Activated CD8-positive, alpha-beta memory T cell treated with anti-CD3 and anti-CD28 coated beads, Interleukin-2, amount 50 U/mL, for 24 hours (primary cell): ENCODE results near the gene CRIP1.

Experiments used
- DNase-seq: peaks from one replicate; pipeline ENCODE4 v3.0.0-alpha.2; 2020; ENCODE audit errors: extremely low read depth

The CRIP1 gene, protein sequence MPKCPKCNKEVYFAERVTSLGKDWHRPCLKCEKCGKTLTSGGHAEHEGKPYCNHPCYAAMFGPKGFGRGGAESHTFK

DNA sequence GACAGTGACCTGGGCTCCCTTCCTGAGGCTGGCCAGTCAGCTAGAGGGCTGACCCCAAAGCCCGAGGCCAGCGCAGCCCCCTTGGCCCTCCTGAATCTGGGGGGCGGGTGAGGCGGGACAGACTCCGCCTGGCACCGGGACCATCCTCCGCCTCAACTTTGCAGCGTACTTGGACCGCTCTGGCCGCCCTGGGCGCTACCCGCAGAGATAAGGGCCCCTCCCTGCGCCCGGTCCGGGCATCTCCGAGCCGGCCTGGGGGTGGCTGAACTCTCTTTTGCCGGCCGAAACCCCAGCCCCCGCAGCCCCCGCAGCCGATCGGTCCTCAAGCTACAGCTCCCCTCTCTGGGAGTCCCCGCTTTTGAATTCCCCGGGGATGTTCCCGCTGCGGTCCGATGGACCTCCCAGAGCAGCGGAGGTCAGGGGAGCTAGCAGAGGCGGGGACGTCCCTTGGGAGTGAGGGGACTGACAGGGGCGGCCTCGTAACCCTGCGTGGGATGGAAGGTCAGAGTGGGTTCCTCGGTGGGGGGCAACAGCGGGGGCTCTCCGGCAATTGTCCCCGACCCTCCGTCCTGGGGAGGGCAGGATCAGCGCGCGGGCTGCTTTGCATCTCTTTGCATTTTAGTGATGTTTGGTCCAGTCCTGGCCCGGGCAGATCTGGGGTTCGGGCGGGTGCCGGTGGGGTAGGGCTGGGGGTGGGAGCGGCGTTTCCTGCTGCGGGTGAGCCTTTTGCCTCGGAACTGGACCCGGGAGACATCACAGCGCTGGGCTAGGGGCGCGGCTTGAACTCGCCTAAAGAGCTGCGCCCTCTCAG lies at the start of gene CRIP1:
Gene CRIP1 (plus strand): TSS at position 724 of the 811 bp plus-strand sequence. CDS start 374 bp downstream, outside the sequence.
- no peak for DNase-seq

DNA sequence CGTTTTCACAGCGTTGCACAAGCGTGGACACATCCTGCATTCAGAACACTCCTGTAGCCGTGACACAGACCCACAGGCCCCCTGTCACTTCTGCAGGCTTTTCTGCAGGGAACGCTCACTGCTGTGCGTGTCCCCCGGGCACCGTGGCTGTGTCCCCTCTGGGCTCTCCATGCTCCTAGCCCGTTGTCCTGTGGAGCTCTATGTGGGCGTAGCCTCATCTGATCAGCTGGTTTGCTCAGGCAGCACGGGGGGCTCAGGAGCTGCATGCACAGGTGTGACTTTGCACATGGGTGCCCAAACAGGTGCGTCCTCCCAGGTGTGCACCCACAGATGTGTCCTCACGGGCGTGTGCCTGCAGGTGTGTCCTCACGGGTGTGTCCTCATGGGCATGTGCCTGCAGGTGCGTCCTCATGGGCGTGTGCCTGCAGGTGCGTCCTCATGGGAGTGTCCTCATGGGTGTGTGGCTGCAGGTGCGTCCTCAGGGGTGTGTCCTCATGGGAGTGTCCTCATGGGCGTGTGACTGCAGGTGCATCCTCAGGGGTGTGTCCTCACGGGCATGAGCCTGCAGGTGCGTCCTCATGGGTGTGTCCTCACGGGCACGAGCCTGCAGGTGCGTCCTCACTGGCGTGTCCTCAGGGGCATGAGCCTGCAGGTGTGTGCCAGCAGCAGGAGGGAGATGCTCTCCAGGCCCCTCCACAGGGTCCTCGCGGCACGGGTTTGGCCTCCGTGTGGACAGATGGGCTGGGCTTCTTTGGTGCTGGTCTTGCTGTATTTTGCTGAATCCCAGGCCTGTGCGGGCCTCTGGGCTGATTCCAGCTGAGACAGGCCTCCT lies 49.6 kb upstream of the CRIP1 start:
- no peak for DNase-seq

DNA sequence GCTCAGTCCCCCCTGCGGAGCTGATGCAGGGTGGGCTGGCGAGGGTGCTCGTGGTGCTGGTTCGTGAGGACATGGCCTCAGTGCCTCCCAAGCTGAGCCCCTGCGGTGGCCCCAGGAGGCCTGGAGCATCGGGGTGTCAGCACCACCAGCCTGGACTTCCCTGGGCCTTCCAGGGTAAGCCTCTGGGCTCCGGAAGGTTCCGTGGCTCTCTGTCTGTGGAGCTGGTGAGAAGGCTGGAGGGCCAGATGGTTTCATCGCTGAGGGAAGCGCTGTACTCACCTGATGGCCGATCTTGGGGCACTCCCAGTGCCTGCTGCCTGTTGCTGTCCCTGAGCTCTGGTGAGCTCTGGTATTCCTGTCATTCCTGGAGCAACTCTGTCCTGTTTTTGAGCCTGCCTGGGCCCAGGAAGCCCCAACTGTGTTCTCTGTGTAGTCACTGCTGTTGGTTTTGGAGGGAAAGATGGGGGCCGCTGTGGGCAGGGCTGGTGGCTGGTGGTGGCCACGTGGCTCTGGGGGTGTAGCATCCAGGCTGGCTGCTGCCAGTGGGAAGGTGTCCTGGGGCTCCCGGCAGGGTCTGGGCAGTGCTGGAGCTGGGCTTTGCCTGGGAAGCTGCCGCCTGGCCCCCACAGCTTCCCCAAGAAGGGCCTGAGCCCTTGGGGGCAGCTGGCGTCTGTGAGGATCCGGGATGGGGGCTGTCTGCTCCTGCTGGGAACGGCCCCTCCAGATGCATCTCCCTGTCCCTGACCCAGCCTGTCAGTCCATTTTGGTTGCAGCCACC lies 48.8 kb upstream of the CRIP1 start:
- no peak for DNase-seq

DNA sequence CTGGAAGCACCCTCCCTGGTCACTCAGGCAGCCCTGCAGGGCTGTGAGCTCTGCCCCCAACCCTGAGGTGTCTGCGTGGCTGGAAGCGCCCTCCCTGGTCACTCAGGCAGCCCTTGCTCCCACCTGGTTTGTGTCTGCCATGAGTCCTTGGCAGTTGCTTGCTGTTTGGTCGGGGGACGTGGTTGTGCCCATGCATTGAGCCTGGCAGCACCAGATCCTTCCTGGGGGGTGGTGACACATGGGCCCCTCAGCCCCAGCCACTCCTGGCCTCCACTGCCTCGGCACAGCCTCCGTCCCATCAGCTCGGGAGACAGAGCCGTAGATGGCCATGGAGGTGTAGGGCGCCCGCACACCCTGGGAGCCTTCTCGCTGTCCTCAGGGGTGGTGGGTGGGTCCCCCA lies 47.5 kb upstream of the CRIP1 start:
- DNase-seq = no peak

DNA sequence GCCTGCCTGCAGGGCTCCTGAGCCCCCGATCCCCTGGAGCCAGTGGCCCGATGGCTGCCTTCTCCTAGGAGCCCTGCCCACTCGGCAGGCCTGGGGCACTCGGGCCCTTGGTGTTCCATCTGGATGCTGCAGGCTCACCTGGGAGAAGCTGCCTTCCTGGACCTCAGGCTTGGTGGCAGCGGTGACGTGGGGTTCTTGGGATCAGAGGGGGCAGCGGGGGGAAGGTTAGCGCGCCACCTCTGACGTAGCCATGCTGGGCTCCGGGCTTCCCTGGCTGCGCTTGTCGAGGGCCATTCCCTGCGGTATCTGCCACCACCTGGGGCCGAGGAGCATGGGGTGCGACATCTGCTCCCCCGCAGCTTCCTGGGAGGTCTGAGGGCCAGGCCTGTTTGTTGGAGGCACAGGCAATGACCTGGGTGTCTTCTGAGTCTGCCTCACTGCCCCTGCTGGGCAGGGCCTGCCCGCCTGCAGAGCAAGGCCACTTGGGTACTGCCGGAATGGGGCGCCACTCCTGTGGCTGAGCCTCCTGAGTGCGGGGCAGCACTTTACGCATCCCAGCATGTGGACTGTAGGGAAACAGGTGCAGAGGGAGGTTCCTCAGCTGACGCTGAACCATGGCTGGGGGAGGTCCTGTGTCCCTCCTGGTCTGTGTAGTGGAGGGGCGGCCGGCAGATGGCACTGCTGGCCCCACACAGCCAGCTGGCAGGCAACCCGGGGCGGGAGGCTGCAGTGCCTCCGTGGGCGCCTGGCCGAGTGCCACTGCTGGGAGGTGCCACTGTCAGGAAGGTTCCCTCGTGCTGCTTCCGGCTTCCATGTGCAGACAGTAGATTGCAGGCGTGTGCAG lies 46.8 kb upstream of the CRIP1 start:
- DNase-seq = no peak

DNA sequence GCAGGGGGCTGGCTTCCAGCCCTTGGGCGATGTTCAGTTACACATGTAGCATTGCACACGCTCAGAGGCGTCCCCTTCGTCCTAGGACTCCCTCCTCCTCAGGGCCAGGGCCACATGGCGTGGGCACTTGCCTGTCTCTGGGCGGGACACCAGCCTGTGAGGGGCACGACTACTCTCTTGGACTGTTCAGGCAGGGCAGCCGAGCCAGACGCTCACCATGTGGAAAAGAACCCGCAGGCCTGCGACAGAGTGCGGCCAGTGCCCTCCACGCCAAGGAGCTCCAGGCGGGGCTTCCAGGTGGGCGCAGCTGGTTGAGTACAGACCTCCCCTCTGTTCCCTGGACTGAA lies 46.2 kb upstream of the CRIP1 start:
- no peak for DNase-seq

DNA sequence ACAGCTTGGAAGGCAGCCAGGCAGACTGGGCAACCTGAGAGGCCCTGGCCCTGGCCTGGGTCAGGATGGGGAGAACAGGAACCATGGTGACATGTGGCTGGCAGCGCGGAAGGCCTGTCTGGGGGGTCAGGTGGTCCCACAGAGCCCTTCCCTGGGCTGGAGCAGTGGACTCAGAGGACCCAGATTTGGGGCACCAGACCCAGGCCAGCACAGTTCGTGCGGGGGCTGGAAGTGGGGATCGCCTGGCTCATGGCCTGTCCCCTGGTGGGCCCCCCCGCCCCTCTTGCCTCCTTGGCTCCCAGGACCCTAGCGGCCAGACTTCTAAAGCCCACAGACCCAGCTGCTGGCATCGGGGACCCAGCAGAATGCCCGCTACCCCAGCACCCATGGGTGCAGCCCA lies 45.7 kb upstream of the CRIP1 start:
- no peak for DNase-seq

DNA sequence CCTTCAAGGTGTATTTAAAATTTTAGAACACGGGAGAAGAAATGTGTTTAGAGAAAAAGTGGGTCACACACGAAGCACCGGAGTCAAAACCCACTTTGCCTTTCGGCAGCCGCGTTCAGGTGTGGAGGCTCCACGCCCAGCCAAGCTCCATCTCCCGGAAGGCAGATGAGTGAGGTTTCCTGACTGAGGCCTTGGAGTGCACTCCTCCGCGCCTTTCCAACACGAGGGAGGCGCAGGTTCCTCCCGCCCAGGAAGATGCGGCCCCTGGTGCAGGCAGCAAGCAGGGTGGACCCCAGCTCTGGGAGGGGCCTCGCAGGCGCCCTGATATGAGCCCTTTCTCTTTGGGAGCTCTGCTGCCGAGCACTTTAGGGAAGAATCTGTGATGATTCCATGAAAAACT lies 44.6 kb upstream of the CRIP1 start:
- no peak for DNase-seq

DNA sequence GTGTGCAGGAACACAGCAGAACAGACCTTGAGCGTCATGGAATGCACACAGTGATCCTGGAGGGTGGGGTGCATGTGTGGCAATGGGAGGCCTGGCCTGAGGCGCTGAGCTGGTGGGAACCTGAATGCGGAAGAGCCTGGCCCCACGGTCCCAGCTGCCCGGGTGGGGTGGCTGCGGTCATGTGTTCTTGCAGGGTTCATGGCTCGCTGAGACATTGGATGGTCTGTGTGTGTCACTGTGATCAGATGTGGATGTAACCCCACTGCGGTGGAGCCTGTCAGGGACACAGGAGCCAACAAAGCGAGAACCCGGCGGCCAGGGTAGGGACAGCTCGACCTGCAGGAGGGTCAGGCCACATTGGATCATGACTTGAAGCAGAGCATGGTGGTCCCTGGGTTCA lies 43.9 kb upstream of the CRIP1 start:
- DNase-seq = no peak

DNA sequence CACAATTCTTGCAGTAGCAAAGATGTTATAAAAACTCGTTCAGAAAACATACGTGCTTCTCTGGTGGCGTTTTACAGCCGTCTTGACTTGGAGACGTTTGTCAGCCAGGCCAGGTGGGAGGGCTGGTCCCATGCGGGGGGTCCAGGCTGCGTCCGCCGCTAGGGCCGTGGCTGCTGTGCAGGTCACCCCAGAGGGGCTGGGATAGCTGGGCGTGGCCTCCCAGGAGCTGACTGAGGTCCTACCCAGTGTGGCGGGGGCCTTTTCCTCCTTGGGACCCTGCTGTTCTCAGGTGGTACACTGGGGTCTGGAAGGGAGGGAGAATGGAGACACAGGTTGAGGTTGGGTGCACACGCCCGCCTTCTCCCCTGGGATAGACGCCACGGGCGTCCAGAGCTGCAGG lies 41.8 kb upstream of the CRIP1 start:
- DNase-seq = no peak

DNA sequence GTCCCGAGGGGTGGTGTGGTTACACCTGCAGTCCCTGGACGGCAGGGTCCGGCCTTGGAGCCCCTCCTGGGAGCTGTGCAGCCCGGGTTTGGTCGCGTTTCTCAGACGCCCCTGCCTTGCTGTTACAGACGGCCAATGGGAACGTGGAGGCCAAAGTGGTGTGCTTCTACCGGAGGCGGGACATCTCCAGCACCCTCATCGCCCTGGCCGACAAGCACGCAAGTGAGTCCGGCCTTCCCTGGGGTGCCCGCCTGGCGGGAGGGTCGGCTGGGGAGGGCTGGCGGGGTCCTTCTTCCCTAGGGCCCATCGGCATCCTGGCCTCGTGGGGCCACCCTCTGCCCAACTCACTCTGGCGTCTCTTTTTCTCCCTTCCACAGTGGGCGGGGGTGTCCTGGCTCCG lies 41.4 kb upstream of the CRIP1 start:
- DNase-seq = no peak

DNA sequence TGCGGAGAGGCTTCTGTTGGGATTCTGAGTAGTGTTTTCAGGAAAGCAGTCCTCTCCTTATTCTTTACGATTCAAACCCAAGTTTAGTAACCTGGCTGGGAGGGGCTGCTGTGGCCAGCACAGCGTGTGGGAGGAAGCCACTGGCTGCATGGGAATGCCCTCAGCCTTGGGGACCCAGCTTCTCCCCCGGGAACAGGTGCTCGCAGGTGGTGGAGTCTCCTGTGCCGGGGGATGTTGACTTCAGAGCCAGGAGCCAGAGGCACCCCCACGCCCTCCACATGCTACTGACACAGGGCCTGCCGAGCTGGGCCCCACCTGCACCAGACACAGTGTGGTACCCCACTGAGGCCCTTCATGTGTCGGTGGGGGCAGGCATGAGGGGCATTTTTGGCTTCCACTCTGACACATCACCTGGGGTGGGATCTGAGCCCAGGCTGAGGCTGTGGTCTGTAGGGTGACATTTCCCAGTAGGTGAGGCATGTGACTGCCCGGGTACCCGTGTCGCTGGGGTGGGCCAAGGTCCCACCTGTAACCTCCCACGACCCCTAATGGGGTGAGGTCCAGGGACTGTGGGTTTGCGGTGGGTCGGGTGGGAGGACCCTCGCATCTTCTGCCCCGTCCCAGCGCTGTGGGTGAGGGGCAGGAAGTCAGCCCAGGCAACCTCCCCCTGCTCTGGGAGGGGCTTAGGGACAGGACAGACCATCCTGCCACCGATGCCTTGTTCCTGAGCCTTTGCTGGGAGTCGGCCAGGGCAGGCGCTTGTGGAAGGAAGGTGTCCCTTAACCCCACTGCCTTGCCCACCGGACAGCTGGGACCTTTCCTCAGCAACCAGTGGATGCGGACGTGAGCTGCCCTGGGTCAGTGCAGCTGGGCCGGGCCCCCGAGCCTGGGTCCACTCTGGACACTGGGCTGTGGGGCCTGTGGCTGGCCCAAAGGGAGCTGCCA lies 40.5 kb upstream of the CRIP1 start:
- DNase-seq = no peak

DNA sequence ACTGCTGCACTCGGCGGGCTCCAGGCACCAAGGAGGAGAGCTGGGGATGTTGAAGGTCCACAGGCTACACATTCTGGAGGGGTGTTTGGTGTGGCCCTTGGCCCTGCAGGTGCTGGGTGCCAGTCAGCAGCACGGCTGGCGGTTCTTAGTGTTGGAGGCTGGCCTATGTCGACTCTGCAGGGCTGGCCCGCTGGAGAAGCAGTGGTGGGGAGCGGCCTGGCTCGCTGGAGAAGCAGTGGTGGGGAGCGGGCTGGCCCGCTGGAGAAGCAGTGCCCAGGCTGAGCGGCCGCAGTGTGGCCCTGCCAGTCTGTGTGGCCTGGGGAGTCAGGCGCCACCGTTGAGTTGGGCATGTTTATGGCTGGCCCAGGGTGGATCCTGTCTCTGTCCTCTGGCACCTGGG lies 39.7 kb upstream of the CRIP1 start:
- no peak for DNase-seq

DNA sequence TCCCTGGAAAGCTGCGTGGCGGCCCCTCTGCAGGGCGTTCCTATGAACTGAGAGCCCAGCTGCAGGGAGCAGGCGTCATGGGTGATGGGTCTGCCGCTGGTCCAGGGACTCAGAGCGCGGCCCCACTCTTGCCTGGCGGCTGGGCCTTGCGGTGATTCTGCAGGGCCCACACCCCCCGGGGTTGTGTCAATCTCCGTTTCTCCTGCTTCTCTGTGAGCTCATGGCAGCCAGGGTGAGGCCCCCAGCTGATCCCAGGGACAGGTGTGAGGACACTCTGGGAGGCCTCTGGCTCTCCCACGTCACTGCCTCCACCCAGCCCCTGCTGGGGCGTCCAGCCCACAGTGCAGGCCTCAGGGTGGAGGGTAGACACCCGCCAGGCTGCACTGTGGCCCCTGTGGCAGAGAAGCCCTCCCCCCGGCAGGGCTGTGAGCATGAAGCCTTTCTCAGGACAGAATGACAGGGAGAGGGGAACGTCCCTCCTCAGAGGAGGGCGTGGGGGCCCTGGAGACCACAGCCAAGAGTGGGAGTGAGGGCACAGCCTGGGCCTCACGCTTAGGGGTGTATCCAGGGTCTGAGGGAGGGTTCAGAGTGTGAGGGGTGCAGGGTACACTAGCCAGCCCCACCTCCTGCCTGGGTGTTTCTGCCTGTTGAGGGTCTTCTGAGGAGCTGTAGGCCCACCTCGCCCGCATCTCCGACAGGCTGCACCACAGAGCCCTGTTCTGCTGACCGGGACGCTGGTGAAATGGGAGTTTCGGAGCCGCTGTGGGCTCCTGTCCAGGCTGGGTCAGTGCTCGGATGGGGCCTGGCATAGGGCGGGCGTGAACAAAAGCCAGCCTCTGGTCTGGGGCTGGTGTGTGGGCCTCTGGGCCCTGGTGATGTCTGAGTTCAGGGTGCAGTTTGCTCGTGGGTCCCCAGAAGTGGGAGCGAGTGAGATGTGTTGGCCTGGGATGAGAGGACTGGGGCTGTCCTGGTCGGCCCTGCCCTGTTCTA lies 38.7 kb upstream of the CRIP1 start:
- no peak for DNase-seq

DNA sequence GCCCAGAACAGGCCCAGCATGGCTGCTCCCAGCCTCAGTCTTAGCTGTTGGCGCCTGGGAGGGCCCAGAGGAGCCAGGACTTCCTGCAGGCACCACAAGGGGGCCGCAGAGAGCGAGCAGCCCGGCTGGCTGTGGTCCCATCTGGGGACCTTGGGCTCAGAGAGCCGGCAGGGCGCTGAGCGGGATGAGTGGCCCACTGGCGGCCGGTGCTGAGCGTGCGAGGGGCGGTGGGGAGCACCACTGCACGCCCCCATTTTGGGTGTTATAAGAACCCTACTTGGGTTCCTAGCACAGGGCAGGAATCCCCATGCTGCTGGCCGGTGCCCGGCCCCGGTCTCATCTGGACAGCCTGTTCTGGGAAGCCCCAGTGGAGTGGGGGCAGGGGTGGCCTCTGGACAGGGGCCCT lies 38.0 kb upstream of the CRIP1 start:
- peak; percentile 4 for DNase-seq

DNA sequence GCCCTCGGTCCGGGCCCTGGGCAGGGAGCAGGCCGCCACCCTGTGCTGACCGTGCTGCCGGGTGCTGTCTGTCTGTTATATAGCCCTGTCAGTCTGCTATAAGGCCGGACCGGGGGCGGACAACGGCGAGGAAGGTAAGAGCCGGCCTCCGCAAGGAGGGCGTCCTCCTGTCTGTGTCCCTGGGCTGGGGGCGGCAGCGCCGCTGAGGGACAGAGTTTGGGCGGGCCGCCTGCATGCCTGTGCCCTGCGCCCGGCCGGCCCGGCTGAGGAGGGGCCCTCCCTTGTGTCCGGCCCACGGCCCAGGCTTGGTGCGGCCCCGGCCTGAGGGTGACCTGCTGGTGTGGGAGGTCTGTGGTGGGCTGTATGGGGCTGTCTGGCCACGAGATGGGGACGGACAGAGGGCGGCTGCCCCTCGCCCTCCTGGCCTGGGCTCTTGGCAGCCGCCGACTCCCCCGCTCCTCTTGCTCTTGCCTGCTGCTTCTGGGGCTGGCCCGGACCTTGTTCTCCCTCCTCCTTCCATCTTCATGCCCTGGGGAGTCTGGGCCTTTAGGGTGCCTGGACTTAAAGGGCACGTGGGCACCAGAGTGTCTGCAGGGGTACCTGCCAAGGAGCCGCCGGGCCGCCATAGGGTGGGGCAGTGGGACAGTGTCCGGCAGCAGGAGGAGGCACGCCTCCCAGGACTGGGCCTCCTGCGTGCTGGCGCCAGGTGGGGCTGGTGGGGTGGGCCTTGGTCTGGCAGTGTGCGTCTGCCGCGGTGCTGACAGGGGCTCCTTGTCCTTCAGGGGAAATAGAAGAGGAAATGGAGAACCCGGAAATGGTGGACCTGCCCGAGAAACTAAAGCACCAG lies 37.2 kb upstream of the CRIP1 start:
- no peak for DNase-seq

DNA sequence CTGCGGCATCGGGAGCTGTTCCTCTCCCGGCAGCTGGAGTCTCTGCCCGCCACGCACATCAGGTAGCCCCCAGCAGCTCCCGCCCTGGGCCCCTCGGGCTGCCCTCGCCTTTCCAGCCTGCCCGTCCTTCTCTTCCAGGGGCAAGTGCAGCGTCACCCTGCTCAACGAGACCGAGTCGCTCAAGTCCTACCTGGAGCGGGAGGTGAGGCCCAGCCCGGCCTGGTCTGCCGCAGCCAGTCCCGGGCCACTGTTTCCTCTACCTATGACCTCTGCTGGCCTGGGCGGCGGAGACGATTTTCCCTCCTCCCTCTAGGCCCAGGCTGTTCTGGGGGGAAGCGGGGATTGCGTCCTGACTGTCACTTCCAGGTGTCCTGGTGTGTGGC lies 36.6 kb upstream of the CRIP1 start:
- DNase-seq = no peak
